Measurements from ENCODE around the gene MT1H.

DNA sequence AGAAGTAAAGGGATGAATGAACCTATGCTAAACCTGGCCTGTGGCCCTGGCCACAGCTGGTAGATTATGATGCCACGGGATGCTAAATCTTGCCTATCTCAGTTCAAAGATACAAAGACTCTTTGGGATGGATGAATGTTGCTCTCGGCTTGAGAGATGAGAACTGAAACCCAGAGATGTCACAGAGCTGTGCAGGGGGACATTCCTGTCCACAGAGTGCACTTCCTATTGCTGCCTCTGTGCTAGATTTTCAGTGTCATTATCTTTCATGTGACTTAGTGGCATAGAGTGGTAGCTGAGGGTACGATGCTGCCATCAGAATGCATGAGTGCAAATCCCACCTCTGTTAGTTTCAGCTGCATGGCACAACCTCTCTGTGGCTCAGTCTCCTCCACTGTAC lies 39.5 kb upstream of the MT1H start:
- no peak for TF ChIP-seq EZH2phosphoT487 (IDR thresholded peaks at IDR 0.05; ENCODE audit: insufficient read depth, low read depth)
- no peak for TF ChIP-seq EZH2 (IDR thresholded peaks at IDR 0.05; ENCODE audit: insufficient read depth, poor library complexity, severe bottlenecking)
